Measurements from ENCODE around the gene SLC4A8.
"Not testable (repeated sequence)": the region's sequence is repeated elsewhere in the genome, so short reads cannot be mapped to it uniquely, and the experiment has no call there.

Gene SLC4A8

DNA sequence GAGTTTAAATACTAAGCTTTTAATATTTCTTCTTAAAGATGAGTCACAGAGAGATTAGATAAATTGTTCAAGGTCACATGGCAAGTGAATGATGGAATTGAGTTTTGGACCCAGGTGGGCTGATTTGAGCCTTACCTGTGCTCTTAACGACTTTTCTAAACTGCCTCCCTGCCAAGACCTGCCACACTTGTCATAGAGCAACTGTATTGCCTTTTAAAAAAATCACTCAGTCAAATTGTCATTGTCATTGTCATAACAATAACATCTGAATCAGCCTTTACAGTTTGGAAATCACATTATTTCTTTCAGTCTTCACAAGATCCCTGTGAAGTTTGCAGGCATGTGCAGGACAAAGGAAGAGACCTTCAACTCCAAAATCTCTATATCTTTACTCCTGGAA, 25.7 kb downstream of the SLC4A8 start:
- Histone ChIP-seq H3K36me3 (replicated peaks in 1 of 2; ENCODE audit: control insufficient read depth in 2 of 2, insufficient read depth in 2 of 2, low read length in 2 of 2) (peaks cover 0 to 5% of the 10 kb centered on the region in 2 donors), H3K4me1 (ENCODE audit: control insufficient read depth in 2 of 2, insufficient read depth in 1 of 2, low read depth in 1 of 2, low read length in 2 of 2) (peaks cover 0 to 1% of the 10 kb centered on the region in 2 donors), H2BK15ac (ENCODE audit: low read length) (no peak overlapping the region), H2BK12ac (ENCODE audit: low read length) (no peak overlapping the region), H2AK5ac (ENCODE audit: low read depth, low read length) (no peak overlapping the region), H3K4me2 (ENCODE audit: insufficient read depth, low read length, poor library complexity, severe bottlenecking) (no peak overlapping the region), H4K8ac (ENCODE audit: low read depth, low read length) (no peak overlapping the region), H2BK5ac (ENCODE audit: low read length) (no peak overlapping the region), H3K9me3 (replicated peaks in 1 of 2; ENCODE audit: control insufficient read depth in 2 of 2, insufficient read depth in 1 of 2, low read depth in 1 of 2, low read length in 2 of 2) (no peaks in the 10 kb centered on the region), H3K4me3 (ENCODE audit: low read length in 2 of 2) (no peak overlapping the region), H3K79me1 (ENCODE audit: low read depth, low read length) (no peaks in the 10 kb centered on the region), H3K4ac (ENCODE audit: low read length) (no peak overlapping the region), H3K23ac (ENCODE audit: low read depth, low read length, poor library complexity) (no peak overlapping the region), H3K18ac (ENCODE audit: low read length) (no peak overlapping the region), H3K27me3 (ENCODE audit: control insufficient read depth in 3 of 3, insufficient read depth in 3 of 3, low read depth in 1 of 3, low read length in 3 of 3) (no peaks in the 10 kb centered on the region), H2AFZ (ENCODE audit: low read length) (no peak overlapping the region), H2BK120ac (ENCODE audit: low read depth, low read length) (no peak overlapping the region), H3K27ac (replicated peaks; ENCODE audit: low read length) (no peak overlapping the region), H3K9ac (ENCODE audit: low read depth, low read length, poor library complexity) (no peak overlapping the region), H4K91ac (ENCODE audit: low read depth, low read length, poor library complexity) (no peak overlapping the region), H3K14ac (ENCODE audit: low read length) (no peak overlapping the region)
- no CpG with 5 or more reads among the region's 1 CpG for WGBS, 2 donors (ENCODE audit: extremely low coverage in 2 of 2, insufficient read length in 2 of 2, insufficient replicate concordance in 1 of 2)
- DNase-seq (ENCODE audit: low spot score), result no peak

DNA sequence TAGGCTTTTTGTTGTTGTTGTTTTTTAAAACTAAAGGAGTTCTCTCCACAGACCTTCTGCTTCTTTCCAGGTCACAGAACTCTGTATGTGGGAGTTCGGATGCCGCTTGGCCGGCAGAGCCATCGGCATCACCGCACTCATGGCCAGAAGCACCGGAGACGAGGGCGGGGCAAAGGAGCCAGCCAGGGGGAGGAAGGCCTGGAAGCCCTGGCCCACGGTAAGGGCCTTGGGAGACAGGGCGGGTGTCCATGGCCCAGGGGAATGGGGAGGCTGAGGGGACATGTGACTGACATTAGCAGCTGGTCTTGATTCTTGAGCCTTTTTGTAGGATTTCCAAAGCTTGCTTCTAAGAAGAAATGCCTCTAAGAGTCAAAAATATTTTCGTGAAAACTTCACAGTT, 26.2 kb downstream of the SLC4A8 start:
- Histone ChIP-seq H3K9me3 (replicated peaks in 1 of 2; ENCODE audit: control insufficient read depth in 2 of 2, insufficient read depth in 1 of 2, low read depth in 1 of 2, low read length in 2 of 2) (no peaks in the 10 kb centered on the region), H2BK120ac (ENCODE audit: low read depth, low read length) (no peak overlapping the region), H3K79me1 (ENCODE audit: low read depth, low read length) (no peaks in the 10 kb centered on the region), H3K36me3 (replicated peaks in 1 of 2; ENCODE audit: control insufficient read depth in 2 of 2, insufficient read depth in 2 of 2, low read length in 2 of 2) (peaks cover 0 to 5% of the 10 kb centered on the region in 2 donors), H3K18ac (ENCODE audit: low read length) (peak overlapping the region; percentile 35), H3K23ac (ENCODE audit: low read depth, low read length, poor library complexity) (no peak overlapping the region), H3K4ac (ENCODE audit: low read length) (no peak overlapping the region), H3K27me3 (ENCODE audit: control insufficient read depth in 3 of 3, insufficient read depth in 3 of 3, low read depth in 1 of 3, low read length in 3 of 3) (no peaks in the 10 kb centered on the region), H3K14ac (ENCODE audit: low read length) (peak overlapping the region; percentile 14), H2AFZ (ENCODE audit: low read length) (no peak overlapping the region), H3K4me2 (ENCODE audit: insufficient read depth, low read length, poor library complexity, severe bottlenecking) (no peak overlapping the region), H3K9ac (ENCODE audit: low read depth, low read length, poor library complexity) (no peak overlapping the region), H2BK12ac (ENCODE audit: low read length) (no peak overlapping the region), H2AK5ac (ENCODE audit: low read depth, low read length) (no peak overlapping the region), H3K4me1 (ENCODE audit: control insufficient read depth in 2 of 2, insufficient read depth in 1 of 2, low read depth in 1 of 2, low read length in 2 of 2) (peaks cover 0 to 1% of the 10 kb centered on the region in 2 donors), H4K8ac (ENCODE audit: low read depth, low read length) (no peak overlapping the region), H2BK5ac (ENCODE audit: low read length) (no peak overlapping the region), H2BK15ac (ENCODE audit: low read length) (no peak overlapping the region), H3K27ac (replicated peaks; ENCODE audit: low read length) (no peak overlapping the region), H4K91ac (ENCODE audit: low read depth, low read length, poor library complexity) (no peak overlapping the region), H3K4me3 (ENCODE audit: low read length in 2 of 2) (no peak overlapping the region)
- no peak for DNase-seq (ENCODE audit: low spot score)
- no CpG with 5 or more reads among the region's 11 CpGs for WGBS, 2 donors (ENCODE audit: extremely low coverage in 2 of 2, insufficient read length in 2 of 2, insufficient replicate concordance in 1 of 2)

DNA sequence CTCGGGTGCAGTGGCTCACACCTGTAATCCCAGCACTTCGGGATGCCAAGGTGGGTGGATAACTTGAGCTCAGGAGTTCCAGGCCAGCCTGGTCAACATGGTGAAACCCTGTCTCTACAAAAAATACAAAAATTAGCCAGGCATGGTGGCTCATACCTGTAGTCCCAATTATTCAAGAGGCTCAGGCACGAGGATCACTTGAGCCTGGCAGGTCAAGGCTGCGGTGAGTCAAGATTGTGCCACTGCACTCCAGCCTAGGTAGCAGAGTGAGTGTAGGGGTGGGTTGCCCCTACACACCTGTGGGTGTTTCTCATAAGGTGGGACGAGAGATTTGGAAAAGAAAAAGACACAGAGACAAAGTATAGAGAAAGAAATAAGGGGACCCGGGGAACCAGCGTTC, 29.4 kb downstream of the SLC4A8 start:
- H2BK12ac ChIP-seq (ENCODE audit: low read length); H3K9me3 ChIP-seq (replicated peaks in 1 of 2; ENCODE audit: control insufficient read depth in 2 of 2, insufficient read depth in 1 of 2, low read depth in 1 of 2, low read length in 2 of 2); H2BK15ac ChIP-seq (ENCODE audit: low read length); DNase-seq (ENCODE audit: low spot score); H2AFZ ChIP-seq (ENCODE audit: low read length); H3K9ac ChIP-seq (ENCODE audit: low read depth, low read length, poor library complexity); H4K91ac ChIP-seq (ENCODE audit: low read depth, low read length, poor library complexity); H3K79me1 ChIP-seq (ENCODE audit: low read depth, low read length); H3K4me3 ChIP-seq (ENCODE audit: low read length in 2 of 2); H2BK120ac ChIP-seq (ENCODE audit: low read depth, low read length); H3K27ac ChIP-seq (replicated peaks; ENCODE audit: low read length); H3K14ac ChIP-seq (ENCODE audit: low read length); H3K27me3 ChIP-seq (ENCODE audit: control insufficient read depth in 3 of 3, insufficient read depth in 3 of 3, low read depth in 1 of 3, low read length in 3 of 3); H3K4me2 ChIP-seq (ENCODE audit: insufficient read depth, low read length, poor library complexity, severe bottlenecking); H4K8ac ChIP-seq (ENCODE audit: low read depth, low read length); H3K23ac ChIP-seq (ENCODE audit: low read depth, low read length, poor library complexity); H2AK5ac ChIP-seq (ENCODE audit: low read depth, low read length); H3K4ac ChIP-seq (ENCODE audit: low read length); H2BK5ac ChIP-seq (ENCODE audit: low read length); H3K4me1 ChIP-seq (ENCODE audit: control insufficient read depth in 2 of 2, insufficient read depth in 1 of 2, low read depth in 1 of 2, low read length in 2 of 2): not testable (repeated sequence)
- H3K18ac ChIP-seq (ENCODE audit: low read length), result peak overlapping the region; percentile 27
- H3K36me3 ChIP-seq (replicated peaks in 1 of 2; ENCODE audit: control insufficient read depth in 2 of 2, insufficient read depth in 2 of 2, low read length in 2 of 2), result peaks cover 0 to 18% of the 10 kb centered on the region in 2 donors
- no CpG with 5 or more reads among the region's 7 CpGs for WGBS, 2 donors (ENCODE audit: extremely low coverage in 2 of 2, insufficient read length in 2 of 2, insufficient replicate concordance in 1 of 2)

DNA sequence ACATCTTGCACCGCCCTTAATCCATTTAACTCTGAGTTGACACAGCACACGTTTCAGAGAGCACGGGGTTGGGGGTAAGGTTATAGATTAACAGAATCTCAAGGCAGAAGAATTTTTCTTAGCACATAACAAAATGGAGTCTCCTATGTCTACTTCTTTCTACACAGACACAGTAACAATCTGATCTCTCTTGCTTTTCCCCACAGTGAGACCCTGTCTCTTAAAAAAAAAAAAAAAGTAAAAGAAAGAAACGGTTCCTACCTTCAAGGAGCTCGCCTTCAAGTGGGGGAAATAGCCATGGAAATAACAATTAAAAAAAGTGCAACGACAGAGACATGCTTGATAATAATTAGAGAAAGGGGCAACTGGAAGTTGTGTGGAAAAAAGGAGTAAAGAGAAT, 30.4 kb downstream of the SLC4A8 start:
- H3K9ac ChIP-seq (ENCODE audit: low read depth, low read length, poor library complexity); H3K4ac ChIP-seq (ENCODE audit: low read length); H3K27me3 ChIP-seq (ENCODE audit: control insufficient read depth in 3 of 3, insufficient read depth in 3 of 3, low read depth in 1 of 3, low read length in 3 of 3); H3K23ac ChIP-seq (ENCODE audit: low read depth, low read length, poor library complexity); H3K18ac ChIP-seq (ENCODE audit: low read length); H3K79me1 ChIP-seq (ENCODE audit: low read depth, low read length); H3K4me2 ChIP-seq (ENCODE audit: insufficient read depth, low read length, poor library complexity, severe bottlenecking); H3K4me1 ChIP-seq (ENCODE audit: control insufficient read depth in 2 of 2, insufficient read depth in 1 of 2, low read depth in 1 of 2, low read length in 2 of 2); H3K4me3 ChIP-seq (ENCODE audit: low read length in 2 of 2); H2AK5ac ChIP-seq (ENCODE audit: low read depth, low read length); H3K9me3 ChIP-seq (replicated peaks in 1 of 2; ENCODE audit: control insufficient read depth in 2 of 2, insufficient read depth in 1 of 2, low read depth in 1 of 2, low read length in 2 of 2); H3K14ac ChIP-seq (ENCODE audit: low read length); H2BK15ac ChIP-seq (ENCODE audit: low read length); H4K8ac ChIP-seq (ENCODE audit: low read depth, low read length); H2BK120ac ChIP-seq (ENCODE audit: low read depth, low read length); H2AFZ ChIP-seq (ENCODE audit: low read length); H4K91ac ChIP-seq (ENCODE audit: low read depth, low read length, poor library complexity); H3K27ac ChIP-seq (replicated peaks; ENCODE audit: low read length); H2BK5ac ChIP-seq (ENCODE audit: low read length); DNase-seq (ENCODE audit: low spot score); H2BK12ac ChIP-seq (ENCODE audit: low read length): not testable (repeated sequence)
- peaks cover 0 to 27% of the 10 kb centered on the region in 2 donors for H3K36me3 ChIP-seq (replicated peaks in 1 of 2; ENCODE audit: control insufficient read depth in 2 of 2, insufficient read depth in 2 of 2, low read length in 2 of 2)
- no CpG with 5 or more reads among the region's 6 CpGs for WGBS, 2 donors (ENCODE audit: extremely low coverage in 2 of 2, insufficient read length in 2 of 2, insufficient replicate concordance in 1 of 2)

Measured in neuronal stem cell (in vitro differentiated cells).